Neuronal stem cell (in vitro differentiated cells): ENCODE data around the gene FOXP2.

Experiments
- DNase-seq: peaks from one replicate; pipeline ENCODE4 v3.0.0-alpha.2; 2013; ENCODE audit warnings: low spot score
- H2AFZ ChIP-seq: one replicate; pipeline ENCODE4 v1.6.1; 2013; ENCODE audit warnings: mild to moderate bottlenecking, low read length, inconsistent platforms
- H2AK5ac ChIP-seq: 2 replicates; pipeline ENCODE4 v1.6.1; 2013; ENCODE audit warnings: low read depth, mild to moderate bottlenecking, inconsistent platforms, low read length, moderate library complexity, mixed read lengths
- H2BK120ac ChIP-seq: 2 replicates; pipeline ENCODE4 v1.6.1; 2013; ENCODE audit warnings: low read depth, mild to moderate bottlenecking, inconsistent platforms, low read length, moderate library complexity, mixed read lengths
- H2BK12ac ChIP-seq: one replicate; pipeline ENCODE4 v1.6.1; 2013; ENCODE audit warnings: low read length, inconsistent platforms
- H2BK15ac ChIP-seq: 2 replicates; pipeline ENCODE4 v1.6.1; 2013; ENCODE audit warnings: mild to moderate bottlenecking, low read length, inconsistent platforms, mixed read lengths
- H2BK5ac ChIP-seq: one replicate; pipeline ENCODE4 v1.6.1; 2013; ENCODE audit warnings: inconsistent platforms, mild to moderate bottlenecking, low read length, moderate library complexity
- H3K14ac ChIP-seq: one replicate; pipeline ENCODE4 v1.6.1; 2013; ENCODE audit warnings: low read length, inconsistent platforms
- H3K18ac ChIP-seq: 2 replicates; pipeline ENCODE4 v1.6.1; 2013; ENCODE audit warnings: low read length, inconsistent platforms
- H3K23ac ChIP-seq: 2 replicates; pipeline ENCODE4 v1.6.1; 2013; ENCODE audit warnings: low read depth, mild to moderate bottlenecking, mixed read lengths, low read length, inconsistent platforms; ENCODE audit not compliant: poor library complexity
- H3K27ac ChIP-seq: replicated peaks from 3 replicates; pipeline ENCODE4 v1.5.1; 2013; ENCODE audit warnings: low read length, inconsistent platforms
- H3K27me3 ChIP-seq, 3 experiments: 2 replicates each; pipeline ENCODE4 v1.6.1; 2013; ENCODE audit warnings: low read length in 3 of 3, mild to moderate bottlenecking in 2 of 3, inconsistent platforms in 1 of 3, low read depth in 1 of 3, mixed read lengths in 1 of 3, moderate library complexity in 1 of 3; ENCODE audit not compliant: control insufficient read depth in 3 of 3, insufficient read depth in 3 of 3
- H3K36me3 ChIP-seq, 2 donors: replicated peaks in 1 of 2; 2 replicates each; pipeline ENCODE4 v1.6.1; 2013; ENCODE audit warnings: low read length in 2 of 2; ENCODE audit not compliant: control insufficient read depth in 2 of 2, insufficient read depth in 2 of 2
- H3K4ac ChIP-seq: 2 replicates; pipeline ENCODE4 v1.6.1; 2013; ENCODE audit warnings: inconsistent platforms, mild to moderate bottlenecking, low read length, moderate library complexity
- H3K4me1 ChIP-seq, 2 donors: 1 replicate in 1 of 2; 2 replicates in 1 of 2; pipeline ENCODE4 v1.6.1; 2013; ENCODE audit warnings: low read length in 2 of 2, low read depth in 1 of 2; ENCODE audit not compliant: control insufficient read depth in 2 of 2, insufficient read depth in 1 of 2
- H3K4me2 ChIP-seq: one replicate; pipeline ENCODE4 v1.6.1; 2013; ENCODE audit warnings: mild to moderate bottlenecking, low read length, inconsistent platforms; ENCODE audit not compliant: insufficient read depth, poor library complexity, severe bottlenecking
- H3K4me3 ChIP-seq, 2 donors: 2 replicates each; pipeline ENCODE4 v1.5.1; 2013; ENCODE audit warnings: low read length in 2 of 2, mild to moderate bottlenecking in 2 of 2, inconsistent platforms in 1 of 2, moderate library complexity in 1 of 2
- H3K79me1 ChIP-seq: one replicate; pipeline ENCODE4 v1.6.1; 2013; ENCODE audit warnings: low read depth, mild to moderate bottlenecking, inconsistent platforms, low read length, moderate library complexity
- H3K9ac ChIP-seq: one replicate; pipeline ENCODE4 v1.6.1; 2013; ENCODE audit warnings: mild to moderate bottlenecking, low read depth, low read length, inconsistent platforms; ENCODE audit not compliant: poor library complexity
- H3K9me3 ChIP-seq, 2 donors: replicated peaks in 1 of 2; 2 replicates each; pipeline versions ENCODE3 to v1.6.1; 2013; ENCODE audit warnings: low read length in 2 of 2, mild to moderate bottlenecking in 2 of 2, inconsistent platforms in 1 of 2, low read depth in 1 of 2, mixed read lengths in 1 of 2, moderate library complexity in 1 of 2; ENCODE audit not compliant: control insufficient read depth in 2 of 2, insufficient read depth in 1 of 2
- H4K8ac ChIP-seq: one replicate; pipeline ENCODE4 v1.6.1; 2013; ENCODE audit warnings: low read depth, mild to moderate bottlenecking, inconsistent platforms, low read length, moderate library complexity
- H4K91ac ChIP-seq: one replicate; pipeline ENCODE4 v1.6.1; 2013; ENCODE audit warnings: low read length, low read depth, mild to moderate bottlenecking, inconsistent platforms; ENCODE audit not compliant: poor library complexity
- WGBS, 2 donors: extraction: QIAGEN DNeasy Blood & Tissue Kit; methylation state at CpG; one replicate each; pipeline ENCODE4 v1.1.7; 2013; ENCODE audit warnings: missing lambda C conversion rate in 2 of 2, mixed read lengths in 1 of 2; ENCODE audit not compliant: insufficient read length in 2 of 2, insufficient replicate concordance in 1 of 2; ENCODE audit errors: extremely low coverage in 2 of 2; 5-methylcytosine and 5-hydroxymethylcytosine counted together

Gene FOXP2

DNA sequence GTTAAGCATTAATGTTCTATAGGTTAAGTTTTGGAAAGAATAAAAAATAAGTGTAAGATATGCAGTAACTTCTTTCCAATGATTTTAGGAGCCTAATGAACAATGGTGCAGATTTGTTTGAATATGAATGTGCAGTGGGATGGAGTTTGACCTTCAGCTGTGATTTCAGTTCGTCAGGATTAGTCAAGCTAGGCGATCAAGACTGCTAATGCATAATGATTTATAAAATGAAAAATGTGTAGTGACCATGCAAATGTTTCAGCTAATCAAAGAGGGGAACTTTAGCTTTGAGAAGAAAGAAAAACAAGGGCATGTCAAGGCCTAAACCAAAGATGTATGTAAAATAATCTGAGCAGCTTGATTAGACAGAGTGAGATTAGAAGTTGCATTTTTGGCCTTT lies 208.5 kb downstream of the FOXP2 start:
- Histone ChIP-seq H2BK5ac (no peak overlapping the region), H4K8ac (no peak overlapping the region), H4K91ac (no peak overlapping the region), H3K18ac (no peak overlapping the region), H3K27me3 (no peaks in the 10 kb centered on the region), H3K4me1 (no peaks in the 10 kb centered on the region), H3K4ac (no peak overlapping the region), H3K9me3 (no peaks in the 10 kb centered on the region), H3K14ac (no peak overlapping the region), H3K79me1 (no peaks in the 10 kb centered on the region), H2BK12ac (no peak overlapping the region), H2AFZ (no peak overlapping the region), H3K36me3 (no peaks in the 10 kb centered on the region), H2BK120ac (no peak overlapping the region), H3K23ac (no peak overlapping the region), H2AK5ac (no peak overlapping the region), H3K4me3 (no peak overlapping the region), H3K4me2 (no peak overlapping the region), H3K27ac (no peak overlapping the region), H3K9ac (no peak overlapping the region), H2BK15ac (no peak overlapping the region)
- no peak for DNase-seq
- no CpG with 5 or more reads among the region's 2 CpGs for WGBS, 2 donors

DNA sequence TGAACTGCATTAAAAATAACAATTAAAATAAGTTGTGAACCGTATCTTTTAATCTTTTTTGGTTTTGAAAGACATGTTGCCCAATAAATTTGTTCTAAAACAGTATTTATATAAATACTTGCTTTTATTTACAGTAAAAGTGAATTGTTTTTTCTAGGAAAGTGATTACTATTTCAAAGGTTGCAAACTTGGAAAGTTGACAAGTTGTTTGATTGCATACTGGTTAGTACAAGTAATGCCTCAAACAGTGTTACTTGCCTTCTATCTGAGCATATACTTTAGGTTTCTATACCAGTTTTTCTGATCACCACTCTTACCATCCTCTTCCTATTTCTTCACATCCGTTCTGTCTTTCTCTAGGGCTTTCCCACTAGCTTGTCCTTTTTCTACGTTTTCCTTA lies 212.6 kb downstream of the FOXP2 start:
- Histone ChIP-seq H3K23ac (no peak overlapping the region), H4K91ac (no peak overlapping the region), H3K4ac (no peak overlapping the region), H3K4me2 (no peak overlapping the region), H4K8ac (no peak overlapping the region), H2AFZ (no peak overlapping the region), H3K79me1 (no peaks in the 10 kb centered on the region), H3K4me1 (peaks cover 10 to 17% of the 10 kb centered on the region in 2 donors), H3K27ac (no peak overlapping the region), H2BK120ac (no peak overlapping the region), H3K14ac (no peak overlapping the region), H3K9me3 (no peaks in the 10 kb centered on the region), H3K36me3 (peaks cover 0 to 9% of the 10 kb centered on the region in 2 donors), H2BK5ac (no peak overlapping the region), H3K4me3 (no peak overlapping the region), H3K27me3 (no peaks in the 10 kb centered on the region), H3K18ac (no peak overlapping the region), H2BK15ac (no peak overlapping the region), H2AK5ac (no peak overlapping the region), H3K9ac (no peak overlapping the region), H2BK12ac (no peak overlapping the region)
- WGBS, 2 donors: no CpG with 5 or more reads among the region's 3 CpGs
- DNase-seq: no peak

GRCh38 chr7:114628362-114628761 lies 213.7 kb downstream of the FOXP2 start:
- no peak overlapping the region for H2BK5ac ChIP-seq
- H4K8ac ChIP-seq: no peak overlapping the region
- no peak overlapping the region for H2AK5ac ChIP-seq
- no peak overlapping the region for H3K27ac ChIP-seq
- no peak for DNase-seq
- H3K9ac ChIP-seq: no peak overlapping the region
- H4K91ac ChIP-seq: no peak overlapping the region
- no peak overlapping the region for H2BK120ac ChIP-seq
- no peak overlapping the region for H3K18ac ChIP-seq
- H3K27me3 ChIP-seq: no peaks in the 10 kb centered on the region
- no peak overlapping the region for H3K14ac ChIP-seq
- no CpG with 5 or more reads among the region's 2 CpGs for WGBS, 2 donors
- H3K4me1 ChIP-seq: peaks cover 10 to 17% of the 10 kb centered on the region in 2 donors
- H2BK12ac ChIP-seq: no peak overlapping the region
- no peak overlapping the region for H3K4me3 ChIP-seq
- no peak overlapping the region for H3K4me2 ChIP-seq
- H3K36me3 ChIP-seq: peaks cover 0 to 13% of the 10 kb centered on the region in 2 donors
- no peaks in the 10 kb centered on the region for H3K9me3 ChIP-seq
- no peak overlapping the region for H3K23ac ChIP-seq
- no peak overlapping the region for H3K4ac ChIP-seq
- no peaks in the 10 kb centered on the region for H3K79me1 ChIP-seq
- no peak overlapping the region for H2BK15ac ChIP-seq
- H2AFZ ChIP-seq: no peak overlapping the region

DNA sequence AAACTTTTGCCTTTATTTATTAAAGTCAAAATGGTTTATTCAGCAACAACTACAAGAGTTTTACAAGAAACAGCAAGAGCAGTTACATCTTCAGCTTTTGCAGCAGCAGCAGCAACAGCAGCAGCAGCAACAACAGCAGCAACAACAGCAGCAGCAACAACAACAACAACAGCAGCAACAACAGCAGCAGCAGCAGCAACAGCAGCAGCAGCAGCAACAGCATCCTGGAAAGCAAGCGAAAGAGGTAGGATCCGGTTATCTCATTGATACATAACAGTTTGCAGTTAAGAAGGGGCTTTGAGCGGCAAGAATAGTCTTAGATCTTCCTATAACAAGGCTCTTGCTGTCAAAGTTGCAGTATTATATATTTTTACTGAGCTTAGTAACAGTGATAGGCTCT lies 215.1 kb downstream of the FOXP2 start:
- no peak overlapping the region for H2BK12ac ChIP-seq
- no peak overlapping the region for H3K4ac ChIP-seq
- peaks cover 10 to 17% of the 10 kb centered on the region in 2 donors for H3K4me1 ChIP-seq
- no peak overlapping the region for H2BK5ac ChIP-seq
- peak overlapping the region; percentile 2 for H3K27ac ChIP-seq
- no peak overlapping the region for H3K18ac ChIP-seq
- no peak overlapping the region for H2BK15ac ChIP-seq
- H2AFZ ChIP-seq: peak overlapping the region; percentile 75
- H3K27me3 ChIP-seq: no peaks in the 10 kb centered on the region
- no peak overlapping the region for H4K91ac ChIP-seq
- H3K4me3 ChIP-seq: peak overlapping the region in 1 of 2 donors; percentile 29
- no CpG with 5 or more reads among the region's 3 CpGs for WGBS, 2 donors
- no peak overlapping the region for H2BK120ac ChIP-seq
- H3K23ac ChIP-seq: no peak overlapping the region
- H3K9me3 ChIP-seq: no peaks in the 10 kb centered on the region
- H3K79me1 ChIP-seq: no peaks in the 10 kb centered on the region
- no peak overlapping the region for H3K4me2 ChIP-seq
- H3K14ac ChIP-seq: no peak overlapping the region
- no peak for DNase-seq
- no peak overlapping the region for H3K9ac ChIP-seq
- H4K8ac ChIP-seq: no peak overlapping the region
- no peak overlapping the region for H2AK5ac ChIP-seq
- H3K36me3 ChIP-seq: peaks cover 0 to 17% of the 10 kb centered on the region in 2 donors
